Adrenal gland (tissue), 5 donors: ENCODE measurements around the gene KDM1B.

Source experiments
- CTCF ChIP-seq, 6 experiments: fragments of 450-650 bp in 4 of 6; fragments of 200-600 bp in 2 of 6; sonication (generic) in 1 of 6; IDR thresholded peaks; 1 replicate in 5 of 6; 2 replicates in 1 of 6; pipeline versions ENCODE4 v1.5.1 to v1.8.0; 2016 to 2021; ENCODE audit warnings: antibody characterized with exemption in 6 of 6, mild to moderate bottlenecking in 2 of 6, moderate library complexity in 1 of 6
- POLR2A ChIP-seq, 2 donors: fragments of 450-650 bp; IDR thresholded peaks; one replicate each; pipeline ENCODE4 v1.6.1; 2017; ENCODE audit warnings: antibody characterized with exemption in 2 of 2, mild to moderate bottlenecking in 2 of 2, moderate library complexity in 1 of 2
- donor health status: DM: no; HTN: no; CAD: no.

- TF ChIP-seq CTCF (IDR thresholded peaks at IDR 0.05) (no peak), POLR2A (IDR thresholded peaks at IDR 0.05) (no peak)
These were observed 6.8 kb upstream of the KDM1B start for GRCh38 chr6:18148304-18149025.
